ENCODE data around the gene CFAP58. TPM values are rescaled to one million over a fixed set of nuclear protein-coding genes. Genes with fewer than 3 reads are reported as not detected.

The CFAP58 gene
- total and polyA plus RNA-seq, 5 donors from 2014 or later: 0.51 TPM; not detected in 4

DNA sequence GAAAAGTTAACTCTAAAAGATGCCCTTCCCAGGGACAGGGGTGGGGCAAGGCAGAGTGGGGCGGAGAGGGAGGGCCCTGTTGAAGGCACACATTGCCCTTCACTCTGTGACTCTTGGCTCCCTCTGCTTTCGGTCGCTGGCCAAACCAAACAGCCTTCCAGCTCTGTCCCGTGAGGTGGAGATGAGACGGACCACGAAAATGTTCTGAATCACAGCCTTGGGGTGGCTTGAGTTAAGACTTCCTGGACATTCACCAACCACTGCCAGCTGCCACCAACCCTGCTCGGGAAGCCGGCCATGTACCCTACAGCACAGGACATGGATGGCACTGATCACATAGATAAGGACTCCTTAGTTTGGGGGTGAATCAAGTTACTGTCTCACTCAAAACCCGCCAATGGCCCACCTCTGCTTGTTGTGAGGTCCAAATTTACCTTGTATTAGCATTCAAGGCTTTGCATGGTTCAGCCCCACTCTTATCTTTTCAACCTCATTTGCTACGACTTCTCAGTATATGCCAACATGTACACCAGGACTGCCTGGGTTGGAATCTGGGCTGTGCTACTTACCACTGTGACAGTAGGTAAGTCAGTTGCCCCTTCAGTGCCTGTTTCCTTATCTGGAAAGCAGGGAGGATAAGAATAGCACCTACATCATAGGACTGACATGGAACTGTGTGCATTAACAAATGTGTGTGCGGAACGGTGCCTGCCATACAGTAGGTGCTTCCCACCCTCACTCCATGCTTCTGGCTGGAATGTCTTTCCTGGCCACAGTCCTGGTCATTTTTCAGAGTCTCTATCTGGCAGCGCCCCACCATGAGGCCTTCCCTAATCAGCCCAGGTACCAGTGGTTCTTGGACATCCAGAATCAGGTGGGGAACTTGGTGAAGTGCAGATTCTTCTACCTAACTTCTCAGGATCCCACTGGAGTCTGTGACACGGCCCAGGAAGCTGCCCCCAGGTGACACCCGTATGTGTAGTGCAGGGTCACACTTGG is 43.4 kb upstream of the CFAP58 start:
- peaks cover 15 to 50% (median 42%) of the 10 kb centered on the region in 4 donors for H3K4me1 Mint-ChIP-seq

DNA sequence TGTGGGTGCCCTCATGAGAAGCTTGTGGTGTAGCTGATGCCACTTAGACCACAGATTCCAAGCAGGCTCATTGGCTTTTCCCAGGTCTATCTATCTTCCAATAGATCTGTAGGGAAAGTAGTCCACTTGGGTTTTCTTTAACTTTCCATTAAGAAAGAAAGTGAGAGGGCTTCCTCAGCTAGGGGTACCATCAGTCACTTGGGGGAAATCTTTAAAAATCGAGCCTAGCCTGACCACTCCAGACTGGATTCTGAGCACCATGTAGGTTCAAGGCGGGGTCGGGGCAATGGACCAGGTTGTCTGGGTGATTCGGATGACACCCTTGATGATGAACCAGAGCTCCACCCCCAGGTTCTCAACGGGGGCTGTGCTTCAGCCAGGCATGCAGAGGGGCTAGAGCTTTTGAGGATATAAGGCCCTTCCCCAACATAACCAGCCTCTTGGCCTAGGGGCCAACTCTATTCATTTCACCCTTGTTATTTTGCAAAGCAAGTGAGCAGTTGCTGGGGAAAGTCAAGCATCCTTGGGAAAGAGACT is 42.4 kb upstream of the CFAP58 start:
- peaks cover 10% of the 10 kb centered on the region for H3K36me3 Mint-ChIP-seq
- Histone ChIP-seq H3K4me1 (ENCODE audit: control insufficient read depth, insufficient read depth, low read length, poor library complexity, severe bottlenecking) (peaks cover 18% of the 10 kb centered on the region), H3K27ac (ENCODE audit: insufficient read depth, low read length, poor library complexity, severe bottlenecking) (no peak overlapping the region), H3K9me3 (ENCODE audit: control insufficient read depth in 2 of 2, low read length in 2 of 2) (no peaks in the 10 kb centered on the region), H3K4me3 (ENCODE audit: low read depth, low read length) (no peak overlapping the region), H3K36me3 (ENCODE audit: control insufficient read depth, insufficient read depth, low read length) (peaks cover 47% of the 10 kb centered on the region), H3K27me3 (ENCODE audit: control insufficient read depth, insufficient read depth, low read length) (no peaks in the 10 kb centered on the region)
- H3K27me3 Mint-ChIP-seq: no peaks in the 10 kb centered on the region
- no peaks in the 10 kb centered on the region for H3K9me3 Mint-ChIP-seq
- H3K27ac Mint-ChIP-seq: peak overlapping the region in 1 of 3 donors; percentile 51
- H3K4me3 Mint-ChIP-seq: no peak overlapping the region
- ATAC-seq (ENCODE audit: low read depth in 2 of 2): no peak
- peaks cover 9 to 43% (median 37%) of the 10 kb centered on the region in 4 donors for H3K4me1 Mint-ChIP-seq
- DNase-seq: no peak

More for the DNA sequence above, 43.4 kb upstream of the CFAP58 start:
- Histone ChIP-seq H3K27me3 (ENCODE audit: control insufficient read depth, insufficient read depth, low read length) (no peaks in the 10 kb centered on the region), H3K4me3 (ENCODE audit: low read depth, low read length) (no peak overlapping the region), H3K27ac (ENCODE audit: insufficient read depth, low read length, poor library complexity, severe bottlenecking) (no peak overlapping the region), H3K4me1 (ENCODE audit: control insufficient read depth, insufficient read depth, low read length, poor library complexity, severe bottlenecking) (peaks cover 22% of the 10 kb centered on the region), H3K36me3 (ENCODE audit: control insufficient read depth, insufficient read depth, low read length) (peaks cover 38% of the 10 kb centered on the region), H3K9me3 (ENCODE audit: control insufficient read depth in 2 of 2, low read length in 2 of 2) (no peaks in the 10 kb centered on the region)
- Mint-ChIP-seq H3K9me3 (no peaks in the 10 kb centered on the region), H3K36me3 (peaks cover 10% of the 10 kb centered on the region), H3K4me3 (peak overlapping the region in 2 of 4 donors; percentile 37 to 87), H3K27ac (peak overlapping the region in 2 of 3 donors; percentile 43 to 57), H3K27me3 (peaks cover 4% of the 10 kb centered on the region)
- no peak for ATAC-seq (ENCODE audit: low read depth in 2 of 2)
- DNase-seq: no peak

DNA sequence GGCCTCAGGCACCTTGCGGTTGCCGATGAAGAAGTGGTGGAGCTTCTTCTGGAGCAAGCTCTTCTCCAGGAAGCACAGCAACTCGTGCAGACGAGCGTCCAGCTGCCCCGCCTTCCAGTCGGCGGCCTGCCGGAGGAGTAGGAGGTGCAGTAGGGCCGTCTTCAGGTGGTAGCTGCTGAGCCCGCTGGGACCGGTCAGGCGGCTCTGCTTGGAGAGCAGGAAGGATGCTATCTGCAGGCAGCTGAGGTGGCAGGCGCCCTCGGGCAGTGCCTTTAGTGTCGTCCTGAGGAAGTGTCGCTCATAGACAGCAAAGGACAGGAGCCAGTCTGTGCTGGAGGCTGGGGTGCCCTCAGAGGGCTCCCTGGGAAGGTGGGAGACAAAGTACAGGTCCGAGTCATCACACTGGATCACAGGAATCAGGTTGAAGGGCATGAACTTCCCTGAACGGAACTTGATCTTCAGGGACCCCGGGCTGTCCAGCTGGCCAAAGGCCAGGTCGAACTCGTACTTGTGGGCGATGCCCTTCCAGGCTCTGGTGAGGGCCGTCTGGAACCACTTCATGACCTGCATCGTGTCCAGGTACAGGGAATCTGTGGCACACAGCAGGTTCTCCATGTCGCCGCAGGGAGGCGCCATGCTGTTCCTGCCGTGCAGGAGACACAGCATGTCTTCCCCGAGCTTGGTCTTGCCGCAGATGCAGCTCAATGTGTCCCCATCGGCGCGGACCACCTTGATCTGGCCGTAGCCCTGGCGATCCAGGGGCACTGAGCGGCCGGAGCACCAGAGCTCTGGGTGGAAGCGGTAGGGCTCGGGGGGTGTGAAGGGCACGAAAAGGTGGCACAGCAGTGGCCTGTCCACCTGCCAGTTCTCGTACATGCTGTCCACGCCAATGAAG is 38.8 kb upstream of the CFAP58 start:
- ATAC-seq (ENCODE audit: low read depth in 2 of 2): no peak
- no peak overlapping the region for H3K27ac Mint-ChIP-seq
- Histone ChIP-seq H3K36me3 (ENCODE audit: control insufficient read depth, insufficient read depth, low read length) (peaks cover 59% of the 10 kb centered on the region), H3K9me3 (ENCODE audit: control insufficient read depth in 2 of 2, low read length in 2 of 2) (no peaks in the 10 kb centered on the region), H3K4me1 (ENCODE audit: control insufficient read depth, insufficient read depth, low read length, poor library complexity, severe bottlenecking) (peaks cover 6% of the 10 kb centered on the region), H3K4me3 (ENCODE audit: low read depth, low read length) (no peak overlapping the region), H3K27ac (ENCODE audit: insufficient read depth, low read length, poor library complexity, severe bottlenecking) (no peak overlapping the region), H3K27me3 (ENCODE audit: control insufficient read depth, insufficient read depth, low read length) (no peaks in the 10 kb centered on the region)
- no peaks in the 10 kb centered on the region for H3K9me3 Mint-ChIP-seq
- no peaks in the 10 kb centered on the region for H3K27me3 Mint-ChIP-seq
- peaks cover 10% of the 10 kb centered on the region for H3K36me3 Mint-ChIP-seq
- H3K4me3 Mint-ChIP-seq: no peak overlapping the region
- peaks cover 0 to 48% (median 34%) of the 10 kb centered on the region in 4 donors for H3K4me1 Mint-ChIP-seq
- DNase-seq: no peak

GRCh38 chr10:104315486-104315921 is 38.1 kb upstream of the CFAP58 start:
- no peaks in the 10 kb centered on the region for H3K9me3 ChIP-seq (ENCODE audit: control insufficient read depth in 2 of 2, low read length in 2 of 2)
- H3K27me3 ChIP-seq (ENCODE audit: control insufficient read depth, insufficient read depth, low read length): no peaks in the 10 kb centered on the region
- Mint-ChIP-seq H3K27ac (no peak overlapping the region), H3K4me1 (peaks cover 0 to 48% (median 35%) of the 10 kb centered on the region in 4 donors), H3K9me3 (no peaks in the 10 kb centered on the region), H3K4me3 (no peak overlapping the region), H3K36me3 (peaks cover 14% of the 10 kb centered on the region), H3K27me3 (no peaks in the 10 kb centered on the region)
- H3K27ac ChIP-seq (ENCODE audit: insufficient read depth, low read length, poor library complexity, severe bottlenecking): no peak overlapping the region
- H3K4me1 ChIP-seq (ENCODE audit: control insufficient read depth, insufficient read depth, low read length, poor library complexity, severe bottlenecking): peaks cover 13% of the 10 kb centered on the region
- DNase-seq: no peak
- H3K36me3 ChIP-seq (ENCODE audit: control insufficient read depth, insufficient read depth, low read length): peaks cover 57% of the 10 kb centered on the region
- no peak overlapping the region for H3K4me3 ChIP-seq (ENCODE audit: low read depth, low read length)
- no peak for ATAC-seq (ENCODE audit: low read depth in 2 of 2)

DNA sequence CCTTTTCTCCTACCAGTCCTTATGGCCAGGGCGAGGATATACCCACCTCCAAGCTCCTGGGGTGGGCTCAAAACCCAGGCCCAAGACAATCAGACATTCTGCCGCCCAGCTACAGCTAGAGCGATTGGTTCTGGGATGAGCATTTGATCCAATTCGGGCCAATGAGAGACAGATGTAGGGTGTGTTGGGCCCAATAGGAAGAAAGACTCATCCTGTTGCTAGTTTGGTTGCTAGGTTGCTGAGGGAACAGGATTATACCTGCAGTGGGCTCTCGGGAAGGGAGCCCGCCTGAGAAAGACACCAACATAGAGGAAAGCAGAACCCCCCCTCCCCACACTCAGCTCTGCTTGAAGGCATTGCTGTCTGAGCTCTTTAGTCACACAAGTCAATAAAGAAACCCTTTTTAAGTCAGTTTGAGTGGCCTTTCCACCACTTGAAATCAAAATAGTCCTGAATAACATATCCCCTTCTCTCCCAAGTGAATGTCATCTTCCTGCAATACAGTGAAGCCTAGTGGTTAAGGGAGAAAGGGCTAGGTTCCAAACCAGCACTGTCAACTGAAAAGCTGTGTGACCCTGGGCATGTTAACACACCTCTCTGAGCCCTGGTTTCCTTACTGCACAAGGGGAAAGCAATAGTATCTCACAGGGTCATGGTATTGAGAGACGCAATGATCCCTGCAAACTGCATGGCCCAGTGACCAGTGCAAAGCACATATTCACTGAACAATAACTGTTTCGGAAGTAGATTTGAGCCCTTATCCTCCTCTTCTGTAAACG is 37.1 kb upstream of the CFAP58 start:
- no peak overlapping the region for H3K27ac ChIP-seq (ENCODE audit: insufficient read depth, low read length, poor library complexity, severe bottlenecking)
- no peak for DNase-seq
- H3K4me1 Mint-ChIP-seq: peaks cover 0 to 56% (median 37%) of the 10 kb centered on the region in 4 donors

DNA sequence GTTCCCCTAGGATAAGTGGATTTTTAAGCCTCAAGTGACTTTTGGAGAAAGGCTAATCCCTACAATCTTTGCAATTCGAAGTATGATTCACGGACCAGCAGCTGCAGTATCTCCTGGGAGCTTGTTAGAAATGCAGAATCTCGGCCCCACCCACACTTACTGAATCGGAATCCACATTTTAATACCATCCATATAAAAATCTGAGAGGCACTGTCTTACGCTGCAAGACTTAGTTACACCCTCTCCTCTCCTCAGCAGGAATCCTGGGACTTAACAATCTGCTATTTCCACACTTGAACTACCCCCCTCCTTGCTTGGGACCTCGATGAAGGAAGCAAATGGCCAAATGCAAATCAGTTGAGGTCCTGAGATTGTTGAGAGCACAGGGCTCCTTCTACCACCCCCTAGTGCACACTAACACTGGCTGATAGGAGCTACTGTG is 36.3 kb upstream of the CFAP58 start:
- no peak for ATAC-seq (ENCODE audit: low read depth in 2 of 2)
- no peaks in the 10 kb centered on the region for H3K9me3 ChIP-seq (ENCODE audit: control insufficient read depth in 2 of 2, low read length in 2 of 2)
- peak overlapping the region in 1 of 3 donors; percentile 81 for H3K27ac Mint-ChIP-seq
- H3K4me3 ChIP-seq (ENCODE audit: low read depth, low read length): no peak overlapping the region
- no peaks in the 10 kb centered on the region for H3K9me3 Mint-ChIP-seq
- H3K36me3 Mint-ChIP-seq: peaks cover 14% of the 10 kb centered on the region
- no peaks in the 10 kb centered on the region for H3K27me3 Mint-ChIP-seq
- H3K4me1 ChIP-seq (ENCODE audit: control insufficient read depth, insufficient read depth, low read length, poor library complexity, severe bottlenecking): peaks cover 30% of the 10 kb centered on the region
- peaks cover under 1 to 58% (median 40%) of the 10 kb centered on the region in 4 donors for H3K4me1 Mint-ChIP-seq
- no peak overlapping the region for H3K27ac ChIP-seq (ENCODE audit: insufficient read depth, low read length, poor library complexity, severe bottlenecking)
- no peaks in the 10 kb centered on the region for H3K27me3 ChIP-seq (ENCODE audit: control insufficient read depth, insufficient read depth, low read length)
- H3K36me3 ChIP-seq (ENCODE audit: control insufficient read depth, insufficient read depth, low read length): peaks cover 49% of the 10 kb centered on the region
- DNase-seq: no peak
- no peak overlapping the region for H3K4me3 Mint-ChIP-seq

More for the DNA sequence above, 37.1 kb upstream of the CFAP58 start:
- Histone ChIP-seq H3K27me3 (ENCODE audit: control insufficient read depth, insufficient read depth, low read length) (no peaks in the 10 kb centered on the region), H3K4me1 (ENCODE audit: control insufficient read depth, insufficient read depth, low read length, poor library complexity, severe bottlenecking) (peaks cover 22% of the 10 kb centered on the region), H3K4me3 (ENCODE audit: low read depth, low read length) (no peak overlapping the region), H3K9me3 (ENCODE audit: control insufficient read depth in 2 of 2, low read length in 2 of 2) (no peaks in the 10 kb centered on the region), H3K36me3 (ENCODE audit: control insufficient read depth, insufficient read depth, low read length) (peaks cover 49% of the 10 kb centered on the region)
- H3K27ac Mint-ChIP-seq: peak overlapping the region in 1 of 3 donors; percentile 23
- H3K27me3 Mint-ChIP-seq: no peaks in the 10 kb centered on the region
- H3K36me3 Mint-ChIP-seq: peaks cover 14% of the 10 kb centered on the region
- no peak overlapping the region for H3K4me3 Mint-ChIP-seq
- ATAC-seq (ENCODE audit: low read depth in 2 of 2): no peak
- H3K9me3 Mint-ChIP-seq: no peaks in the 10 kb centered on the region

All from CD4-positive, CD25-positive, alpha-beta regulatory T cell (primary cell).